HG02870 (cell line): ENCODE data around the gene PJA1.

Source experiments
- ATAC-seq: cut with Tn5 transposase; IDR thresholded peaks from one replicate; pipeline ENCODE4 v1.9.1; 2021; ENCODE audit warnings: mild to moderate bottlenecking, moderate library complexity; ENCODE audit not compliant: unreplicated experiment

The PJA1 gene

GRCh38 chrX:69144838-69145680 lies 20.2 kb downstream of the PJA1 start:
- no peak for ATAC-seq

DNA sequence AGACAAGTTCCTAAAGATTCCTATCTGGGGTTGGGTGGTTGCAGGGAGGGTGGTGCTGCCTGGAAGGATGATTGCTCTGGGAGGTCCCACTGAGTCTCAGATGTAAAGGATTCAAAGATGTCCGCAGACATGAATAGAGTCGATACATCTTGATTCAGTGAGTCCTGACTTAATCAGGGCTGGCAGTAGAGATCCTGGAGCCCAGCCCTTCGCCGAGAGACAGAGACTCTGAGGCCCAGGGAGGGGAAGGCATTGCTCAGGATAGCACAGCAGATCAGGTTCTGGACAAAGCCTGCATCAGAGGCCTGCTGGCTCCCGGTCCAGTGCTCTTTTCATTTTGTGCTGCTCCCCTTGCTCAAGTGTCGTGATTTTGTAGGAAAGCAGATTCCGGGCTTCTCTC lies 21.7 kb downstream of the PJA1 start:
- ATAC-seq: no peak

DNA sequence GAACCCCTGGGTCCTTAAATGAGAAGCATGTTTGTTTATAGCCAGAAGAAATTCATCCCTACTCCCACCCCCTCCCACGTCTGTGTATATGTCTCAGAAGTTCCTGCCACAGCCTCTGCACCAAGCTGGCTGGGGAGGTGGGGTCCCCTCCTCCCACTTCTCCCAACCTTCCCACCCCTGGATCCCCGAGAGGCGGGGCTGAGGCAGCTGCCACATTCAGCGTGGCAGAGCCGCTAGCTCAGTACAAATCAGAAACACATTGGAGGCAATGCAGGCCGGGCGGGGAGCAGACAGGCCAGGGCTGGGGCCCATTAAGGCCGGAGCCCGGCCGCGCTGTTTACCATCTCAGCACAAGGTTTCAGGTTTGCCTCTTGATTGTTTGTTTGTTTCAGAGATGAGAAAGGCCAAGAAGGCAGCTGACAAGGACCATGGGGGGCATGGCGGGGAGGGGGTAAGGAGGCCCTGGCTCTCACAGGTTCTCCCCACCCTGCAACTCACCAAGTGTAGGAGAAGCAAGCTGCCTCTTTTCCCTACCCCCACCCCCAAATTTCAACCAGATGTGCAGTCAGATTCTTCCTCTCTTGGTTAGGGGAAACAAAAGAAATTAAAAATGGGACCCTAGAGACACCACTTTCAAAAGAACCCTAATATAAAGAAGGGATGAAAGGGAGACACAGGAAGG lies 22.3 kb downstream of the PJA1 start:
- ATAC-seq: no peak

GRCh38 chrX:69140837-69141236 lies 24.4 kb downstream of the PJA1 start:
- no peak for ATAC-seq

DNA sequence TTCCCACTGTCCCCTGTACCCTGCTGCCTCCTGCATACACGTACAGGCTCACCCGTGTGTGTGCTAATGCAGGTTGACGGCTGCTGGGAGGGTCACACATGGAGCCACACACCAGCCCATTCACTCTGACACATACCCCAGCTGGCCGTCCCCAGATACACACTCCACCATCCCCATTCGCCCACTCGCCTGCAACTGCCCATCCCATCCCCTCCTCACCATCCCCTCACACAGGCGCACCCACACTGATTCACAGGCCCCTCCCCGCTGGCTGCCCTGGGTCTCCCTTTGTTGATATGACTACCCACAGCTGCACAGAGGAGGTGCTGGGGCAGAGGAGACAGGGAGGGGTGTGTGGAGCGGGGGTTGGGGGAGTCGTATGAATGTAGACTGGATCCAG lies 25.7 kb downstream of the PJA1 start:
- ATAC-seq: no peak

- no peak for ATAC-seq
These were observed 26.7 kb downstream of the PJA1 start for GRCh38 chrX:69138512-69138911.

DNA sequence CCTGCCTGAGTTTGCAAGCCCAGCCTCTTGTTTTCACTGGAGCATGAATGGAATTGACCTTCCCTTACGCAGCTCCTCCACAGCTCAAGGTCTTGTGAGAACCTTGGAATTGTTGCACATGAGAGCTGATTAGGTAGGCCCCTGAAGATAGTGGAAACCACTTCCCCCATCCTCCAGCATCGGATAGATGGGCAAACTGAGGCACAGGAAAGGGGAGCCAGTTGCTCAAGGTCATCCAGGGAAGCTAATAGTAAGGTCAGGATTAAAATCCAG lies 27.2 kb downstream of the PJA1 start:
- no peak for ATAC-seq

DNA sequence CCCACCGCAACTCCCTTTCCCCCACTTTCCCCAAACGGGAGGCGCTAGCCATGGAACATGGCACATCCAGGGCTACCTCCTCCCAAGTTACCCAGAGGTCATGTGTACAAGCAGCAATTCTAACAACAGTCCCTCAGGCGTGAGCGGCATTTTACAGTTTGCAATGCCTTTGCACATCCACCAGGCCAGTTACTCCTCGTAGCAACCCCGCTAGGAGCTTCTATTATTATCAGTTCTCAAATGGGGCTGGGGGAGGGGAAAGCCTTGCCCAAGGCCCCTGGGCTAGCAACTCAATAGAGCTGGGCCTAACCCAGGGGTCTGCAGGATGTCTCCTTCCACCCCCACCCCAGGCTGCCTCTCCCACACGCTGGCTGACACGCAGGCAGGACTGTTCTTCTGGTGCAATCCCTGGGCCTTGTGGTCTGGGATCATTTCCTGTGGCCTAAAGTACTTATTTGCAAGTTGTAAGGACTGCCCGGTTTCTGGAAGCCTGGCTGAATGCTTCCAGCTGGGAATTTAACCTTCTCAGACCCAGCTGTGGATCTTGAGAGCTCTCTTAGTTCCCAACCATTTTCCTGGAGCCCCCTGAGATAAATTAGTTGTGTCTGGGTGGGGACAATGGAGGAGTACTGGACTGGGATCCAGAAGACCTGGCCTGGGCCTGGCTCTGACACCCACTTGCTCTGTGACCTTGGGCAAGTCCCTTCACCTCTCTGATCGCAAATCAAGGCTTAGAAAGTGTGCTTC lies 27.7 kb downstream of the PJA1 start:
- ATAC-seq: no peak

GRCh38 chrX:69136546-69137331 lies 28.5 kb downstream of the PJA1 start:
- no peak for ATAC-seq

DNA sequence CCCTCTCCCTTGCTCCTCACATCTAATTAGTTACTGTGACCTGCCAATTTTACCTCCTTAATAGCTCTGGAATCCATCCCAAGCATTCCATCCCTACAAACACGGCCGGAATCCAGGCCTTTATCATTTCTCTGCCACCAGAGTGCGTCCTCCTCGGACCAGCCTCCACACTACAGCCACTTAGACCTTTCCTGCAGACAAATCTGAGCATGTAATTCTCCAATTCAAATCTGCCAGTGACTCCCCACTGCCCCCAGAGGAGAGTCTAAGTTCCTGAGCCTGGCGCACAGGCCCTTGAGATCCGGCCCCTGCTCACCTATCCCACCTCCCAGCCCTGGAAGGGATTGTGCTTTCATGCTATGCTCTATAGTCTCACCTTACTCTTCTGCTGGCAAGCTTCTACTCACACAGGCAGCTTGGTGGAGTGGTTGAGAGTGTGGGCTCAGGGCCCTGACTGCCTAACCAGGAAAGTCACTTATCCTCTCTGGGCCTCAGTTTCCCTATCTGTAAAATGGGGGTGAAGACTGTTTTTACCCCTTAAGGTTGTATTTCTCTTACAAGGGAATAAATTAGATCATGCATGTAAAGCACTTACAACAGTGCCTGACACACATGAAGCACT lies 31.2 kb downstream of the PJA1 start:
- no peak for ATAC-seq

DNA sequence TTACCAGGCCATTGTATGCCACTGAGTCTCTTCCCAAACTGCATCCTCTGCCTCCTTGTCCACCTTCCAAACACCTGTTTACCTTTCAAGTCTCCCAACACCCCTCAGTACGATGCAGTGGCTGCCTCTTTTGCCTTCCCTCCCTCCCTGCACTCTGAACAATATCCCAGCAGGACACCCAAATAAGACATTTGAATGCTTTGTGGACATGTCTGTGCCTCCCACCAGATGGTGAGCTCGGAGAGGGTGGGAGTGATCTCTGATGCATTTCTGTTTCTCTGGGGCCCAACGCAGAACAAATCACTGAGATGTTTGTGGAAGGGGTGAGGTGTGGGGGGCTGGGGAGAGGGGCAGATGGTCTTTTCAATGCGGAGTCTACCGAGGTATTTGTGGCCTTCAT lies 33.4 kb downstream of the PJA1 start:
- ATAC-seq: no peak

GRCh38 chrX:69130439-69130838 lies 34.8 kb downstream of the PJA1 start:
- ATAC-seq: no peak

DNA sequence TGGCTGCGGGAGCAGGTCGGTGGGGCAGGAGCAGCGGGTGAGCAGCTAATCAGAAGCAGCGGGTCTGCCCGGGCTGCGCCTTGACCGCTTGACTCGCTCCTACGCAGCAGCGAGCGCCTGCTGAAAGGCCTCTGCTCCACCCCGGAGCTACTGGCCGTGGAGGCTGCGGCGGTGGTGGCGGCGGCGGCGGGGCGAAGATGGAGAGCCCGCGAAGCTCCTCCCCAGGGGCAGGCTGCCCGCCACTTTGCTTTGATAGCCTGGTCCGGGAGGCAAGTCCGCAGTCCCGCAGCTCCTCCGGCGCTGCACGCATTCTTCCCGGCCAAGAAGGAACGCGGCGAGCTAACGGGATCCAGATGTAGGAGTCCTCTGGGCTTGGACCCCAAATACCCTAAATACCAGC lies 36.7 kb downstream of the PJA1 start:
- ATAC-seq: no peak

DNA sequence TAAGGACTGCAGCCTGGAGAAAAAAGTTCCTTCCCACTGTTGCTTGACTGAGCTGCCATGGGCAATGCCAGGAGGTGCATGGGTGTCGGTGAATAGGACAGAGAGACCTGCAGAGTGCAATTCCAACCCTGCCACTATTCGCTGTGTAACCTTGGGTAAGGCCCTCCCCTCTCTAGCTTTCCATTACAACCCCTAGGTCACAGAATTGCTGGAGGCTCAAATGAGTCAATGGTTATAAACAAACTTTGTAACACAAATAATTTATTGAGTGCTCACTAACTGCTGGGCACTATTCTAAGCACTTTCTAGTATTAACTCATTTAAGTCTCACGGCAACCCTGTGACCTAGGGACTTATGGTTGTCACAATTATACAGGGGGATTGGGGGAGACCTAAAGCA lies 37.8 kb downstream of the PJA1 start:
- ATAC-seq: no peak

- no peak for ATAC-seq
These were observed 38.6 kb downstream of the PJA1 start for GRCh38 chrX:69126642-69127041.

DNA sequence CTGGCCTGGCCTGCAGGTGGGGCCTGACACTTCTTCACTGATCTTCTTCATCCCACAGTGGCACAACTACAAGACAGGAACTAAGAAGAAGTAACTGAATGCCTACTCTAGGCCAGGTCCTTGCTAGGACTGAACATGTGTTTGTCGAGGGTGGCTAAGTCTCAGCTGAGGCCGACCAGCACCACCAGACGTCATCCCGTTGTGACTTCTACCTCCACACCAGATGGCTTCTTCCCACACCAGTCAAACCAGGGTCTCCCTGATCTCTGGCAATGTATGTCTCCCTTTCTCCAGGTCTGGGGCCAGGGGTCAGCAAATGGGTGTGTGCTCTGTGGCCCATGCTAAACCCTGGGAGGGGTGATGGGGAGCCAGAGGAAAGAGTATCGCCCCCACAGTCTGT lies 40.2 kb downstream of the PJA1 start:
- ATAC-seq: no peak

DNA sequence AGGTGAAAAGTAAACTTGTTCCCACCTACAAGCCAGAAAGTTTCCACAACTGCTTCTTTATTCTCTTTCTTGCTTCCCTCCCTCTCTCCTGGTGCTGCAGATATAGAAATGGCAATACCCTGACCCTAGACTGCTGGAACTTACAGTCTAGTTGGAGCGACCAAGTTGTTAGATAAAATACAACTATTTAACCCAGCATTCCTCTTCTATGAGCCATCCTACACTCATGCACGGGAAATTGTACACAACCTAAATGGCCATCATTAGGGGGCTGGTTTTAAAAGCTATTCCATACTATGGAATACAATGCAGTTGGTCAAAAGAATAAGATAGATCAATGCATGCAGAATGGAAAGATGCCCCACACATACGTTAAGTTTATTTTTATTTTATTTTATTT lies 41.1 kb downstream of the PJA1 start:
- no peak for ATAC-seq

DNA sequence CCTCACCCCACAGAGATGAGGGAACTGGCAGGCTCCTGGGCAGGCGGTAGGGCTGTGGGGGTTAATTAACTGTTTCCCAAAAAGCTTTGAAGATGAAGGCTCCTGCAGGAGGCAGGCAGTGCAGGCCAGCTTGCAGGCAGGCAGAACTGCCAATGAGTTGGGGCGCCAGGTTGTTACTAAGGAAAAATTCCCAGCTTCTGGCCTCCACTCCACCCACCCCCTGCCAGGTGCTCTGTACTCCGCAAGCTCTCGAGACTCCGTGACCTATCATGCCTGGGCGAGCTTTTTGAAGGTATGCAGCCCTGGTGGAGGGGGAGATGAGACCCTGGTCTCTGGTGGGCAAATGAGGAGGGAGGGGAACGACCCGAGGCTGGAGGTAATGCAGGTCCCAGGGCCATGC lies 41.8 kb downstream of the PJA1 start:
- ATAC-seq: no peak

- no peak for ATAC-seq
These were observed 43.8 kb downstream of the PJA1 start for GRCh38 chrX:69121321-69122000.

DNA sequence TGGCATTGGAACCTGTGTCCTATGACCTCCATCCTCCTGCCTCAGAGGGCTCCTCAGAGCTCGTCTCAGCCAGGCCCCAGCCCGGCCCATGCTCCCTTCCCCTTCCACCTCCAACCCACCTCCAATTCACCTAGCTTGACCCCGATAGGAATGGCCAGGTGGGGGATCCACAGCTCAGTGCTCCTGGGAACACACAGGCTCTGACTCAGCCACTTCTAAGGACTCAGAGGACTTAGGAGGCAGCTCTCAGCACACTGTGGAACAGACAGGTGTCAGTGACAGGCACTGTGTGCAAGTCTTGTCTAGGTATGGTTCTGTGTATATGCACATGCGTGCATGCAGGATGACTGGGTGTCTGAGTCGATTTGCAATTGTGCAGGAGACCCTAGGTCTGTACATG lies 44.8 kb downstream of the PJA1 start:
- ATAC-seq: no peak
